ENCODE data around the gene ANG.

GRCh38 chr14:20711685-20712084, 23.1 kb downstream of the ANG start:
- TF ChIP-seq EP300 (IDR thresholded peaks at IDR 0.05; ENCODE audit: borderline replicate concordance in 1 of 2, low read depth in 2 of 2, low read length in 2 of 2) (no peak), SIN3A (conservative IDR thresholded peaks at IDR 0.05 in 1 of 2, IDR thresholded peaks at IDR 0.05 in 1 of 2; ENCODE audit: low read depth in 1 of 2, low read length in 2 of 2) (no peak), POLR2AphosphoS5 (IDR thresholded peaks at IDR 0.05; ENCODE audit: low read depth, low read length) (no peak), CTCF (IDR thresholded peaks at IDR 0.05; ENCODE audit: control extremely low read depth in 1 of 3, insufficient read depth in 1 of 3, low read depth in 1 of 3, low read length in 3 of 3) (no peak)
